Astrocyte (in vitro differentiated cells and primary cell): ENCODE measurements around the gene DDX25. TPM values are rescaled to one million over a fixed set of nuclear protein-coding genes. Genes with fewer than 3 reads are reported as not detected.
A peak's percentile ranks its signal among the peaks of the same experiment; 100 is the strongest.
"Not testable (repeated sequence)": the region's sequence is repeated elsewhere in the genome, so short reads cannot be mapped to it uniquely, and the experiment has no call there.

ENCODE experiments used
- DNase-seq: peaks from one replicate; pipeline ENCODE4 v3.0.0-alpha.2; 2010; ENCODE audit warnings: low read depth
- FAIRE-seq: peaks from 2 replicates; lab custom pipeline; 2011; peaks lifted over from hg19 to GRCh38; lab: Jason Lieb, UNC
- H2AFZ ChIP-seq: 2 replicates; pipeline ENCODE4 v1.6.0; 2012; ENCODE audit warnings: low read depth, low read length, inconsistent platforms
- H3K27ac ChIP-seq: 2 replicates; pipeline ENCODE4 v1.5.1; 2011; ENCODE audit warnings: low read depth, low read length, inconsistent platforms
- H3K27me3 ChIP-seq: 2 replicates; pipeline ENCODE4 v1.6.0; 2011; ENCODE audit warnings: low read length, inconsistent platforms; ENCODE audit not compliant: insufficient read depth
- H3K36me3 ChIP-seq: 2 replicates; pipeline ENCODE4 v1.5.1; 2011; ENCODE audit warnings: low read length, inconsistent platforms; ENCODE audit not compliant: insufficient read depth
- H3K4me1 ChIP-seq: 2 replicates; pipeline ENCODE4 v1.5.1; 2011; ENCODE audit warnings: low read length, inconsistent platforms; ENCODE audit not compliant: insufficient read depth
- H3K4me2 ChIP-seq: 2 replicates; pipeline ENCODE4 v1.6.0; 2012; ENCODE audit warnings: low read length, inconsistent platforms
- H3K4me3 ChIP-seq: 2 replicates; pipeline ENCODE4 v1.5.1; 2011; ENCODE audit warnings: low read depth, mild to moderate bottlenecking, low read length, inconsistent platforms; ENCODE audit not compliant: insufficient read depth
- H3K79me2 ChIP-seq: 2 replicates; pipeline ENCODE4 v1.6.0; 2012; ENCODE audit warnings: mild to moderate bottlenecking, low read length, inconsistent platforms; ENCODE audit not compliant: insufficient read depth
- H3K9ac ChIP-seq: 2 replicates; pipeline ENCODE4 v1.6.0; 2012; ENCODE audit warnings: mild to moderate bottlenecking, low read length, inconsistent platforms
- H3K9me3 ChIP-seq: 2 replicates; pipeline ENCODE4 v1.5.1; 2012; ENCODE audit warnings: low read depth, mild to moderate bottlenecking, low read length, inconsistent platforms; ENCODE audit not compliant: insufficient read depth
- H4K20me1 ChIP-seq: 2 replicates; pipeline ENCODE4 v1.6.0; 2012; ENCODE audit warnings: low read length, inconsistent platforms; ENCODE audit not compliant: insufficient read depth
- H3K27ac Mint-ChIP-seq: one replicate; pipeline ENCODE4 v1.8.0; 2021; ENCODE audit warnings: mild to moderate bottlenecking, mixed read lengths; ENCODE audit not compliant: unreplicated experiment
- H3K27me3 Mint-ChIP-seq: one replicate; pipeline ENCODE4 v1.8.0; 2021; ENCODE audit warnings: low read depth, mixed read lengths; ENCODE audit not compliant: unreplicated experiment
- H3K36me3 Mint-ChIP-seq: one replicate; pipeline ENCODE4 v1.8.0; 2021; ENCODE audit warnings: low read depth, mixed read lengths; ENCODE audit not compliant: unreplicated experiment
- H3K4me1 Mint-ChIP-seq: one replicate; pipeline ENCODE4 v1.8.0; 2021; ENCODE audit warnings: low read depth, mixed read lengths; ENCODE audit not compliant: unreplicated experiment
- H3K4me3 Mint-ChIP-seq: one replicate; pipeline ENCODE4 v1.8.0; 2021; ENCODE audit warnings: mild to moderate bottlenecking, moderate library complexity, mixed read lengths; ENCODE audit not compliant: unreplicated experiment
- H3K9me3 Mint-ChIP-seq: one replicate; pipeline ENCODE4 v1.8.0; 2021; ENCODE audit warnings: mild to moderate bottlenecking, mixed read lengths; ENCODE audit not compliant: unreplicated experiment
- CTCF ChIP-seq: IDR thresholded peaks from 2 replicates; pipeline ENCODE4 v1.5.1; 2011; ENCODE audit warnings: low read depth, mild to moderate bottlenecking, inconsistent platforms, low read length, moderate library complexity; ENCODE audit not compliant: insufficient read depth
- EZH2 ChIP-seq: IDR thresholded peaks from 2 replicates; pipeline ENCODE4 v1.6.1; 2012; ENCODE audit warnings: mild to moderate bottlenecking, low read length, inconsistent platforms; ENCODE audit not compliant: insufficient read depth
- total RNA-seq: library from RNA; stranded (reverse); gene quantifications from 2 replicates; pipeline ENCODE4 v1.2.1, GENCODE V29; 2021

The DDX25 gene
- total RNA-seq, 1 donor from 2014 or later = 1.1 TPM

GRCh38 chr11:125904678-125905077, 370 bp downstream of the DDX25 start:
- H3K27ac Mint-ChIP-seq = no peak overlapping the region
- H3K4me1 Mint-ChIP-seq = peaks cover 5% of the 10 kb centered on the region
- Histone ChIP-seq H3K4me3 (no peak overlapping the region), H3K9me3 (no peaks in the 10 kb centered on the region), H3K27ac (no peak overlapping the region), H3K36me3 (peaks cover 7% of the 10 kb centered on the region), H2AFZ (no peak overlapping the region), H3K4me1 (peaks cover 9% of the 10 kb centered on the region), H3K4me2 (peak overlapping the region; percentile 86), H3K27me3 (peaks cover 20% of the 10 kb centered on the region), H3K79me2 (peaks cover 24% of the 10 kb centered on the region), H4K20me1 (peaks cover 8% of the 10 kb centered on the region), H3K9ac (no peak overlapping the region)
- peak overlapping the region; percentile 85 for H3K4me3 Mint-ChIP-seq
- no peak for TF ChIP-seq CTCF
- TF ChIP-seq EZH2 = no peak
- peaks cover 2% of the 10 kb centered on the region for H3K36me3 Mint-ChIP-seq
- peaks cover 3% of the 10 kb centered on the region for H3K9me3 Mint-ChIP-seq
- DNase-seq = no peak
- FAIRE-seq = no peak
- peaks cover 20% of the 10 kb centered on the region for H3K27me3 Mint-ChIP-seq

GRCh38 chr11:125910226-125910849, 6.0 kb downstream of the DDX25 start:
- H4K20me1 ChIP-seq = no peaks in the 10 kb centered on the region
- no peak overlapping the region for H3K27ac ChIP-seq
- no peaks in the 10 kb centered on the region for H3K9me3 ChIP-seq
- H2AFZ ChIP-seq = no peak overlapping the region
- no peak overlapping the region for H3K4me3 ChIP-seq
- no peak overlapping the region for H3K27ac Mint-ChIP-seq
- H3K4me1 Mint-ChIP-seq = no peaks in the 10 kb centered on the region
- H3K27me3 ChIP-seq = peaks cover 6% of the 10 kb centered on the region
- no peaks in the 10 kb centered on the region for H3K79me2 ChIP-seq
- H3K36me3 ChIP-seq = no peaks in the 10 kb centered on the region
- peaks cover 9% of the 10 kb centered on the region for H3K27me3 Mint-ChIP-seq
- DNase-seq (no peak), FAIRE-seq (no peak)
- H3K4me2 ChIP-seq = no peak overlapping the region
- no peaks in the 10 kb centered on the region for H3K9me3 Mint-ChIP-seq
- TF ChIP-seq CTCF (no peak), EZH2 (no peak)
- no peaks in the 10 kb centered on the region for H3K36me3 Mint-ChIP-seq
- no peak overlapping the region for H3K4me3 Mint-ChIP-seq
- no peak overlapping the region for H3K9ac ChIP-seq
- H3K4me1 ChIP-seq = no peaks in the 10 kb centered on the region

- not testable (repeated sequence) for H3K4me1 ChIP-seq, H3K9me3 ChIP-seq, DNase-seq, H3K4me3 Mint-ChIP-seq, H3K4me1 Mint-ChIP-seq, H3K27ac ChIP-seq, H3K27ac Mint-ChIP-seq, H3K79me2 ChIP-seq, H4K20me1 ChIP-seq, H3K4me2 ChIP-seq, FAIRE-seq, H3K9me3 Mint-ChIP-seq, H3K36me3 ChIP-seq, H3K4me3 ChIP-seq, H2AFZ ChIP-seq, H3K36me3 Mint-ChIP-seq, H3K9ac ChIP-seq
- peaks cover 22% of the 10 kb centered on the region for H3K27me3 ChIP-seq
- H3K27me3 Mint-ChIP-seq = peaks cover 19% of the 10 kb centered on the region
Observed at GRCh38 chr11:125914601-125915000, 10.3 kb downstream of the DDX25 start.
